HG03565 (cell line): ENCODE data around the gene CD83.

Source experiments
- ATAC-seq: cut with Tn5 transposase; IDR thresholded peaks from one replicate; pipeline ENCODE4 v1.9.1; 2021; ENCODE audit warnings: mild to moderate bottlenecking, moderate library complexity; ENCODE audit not compliant: unreplicated experiment

CD83 gene

DNA sequence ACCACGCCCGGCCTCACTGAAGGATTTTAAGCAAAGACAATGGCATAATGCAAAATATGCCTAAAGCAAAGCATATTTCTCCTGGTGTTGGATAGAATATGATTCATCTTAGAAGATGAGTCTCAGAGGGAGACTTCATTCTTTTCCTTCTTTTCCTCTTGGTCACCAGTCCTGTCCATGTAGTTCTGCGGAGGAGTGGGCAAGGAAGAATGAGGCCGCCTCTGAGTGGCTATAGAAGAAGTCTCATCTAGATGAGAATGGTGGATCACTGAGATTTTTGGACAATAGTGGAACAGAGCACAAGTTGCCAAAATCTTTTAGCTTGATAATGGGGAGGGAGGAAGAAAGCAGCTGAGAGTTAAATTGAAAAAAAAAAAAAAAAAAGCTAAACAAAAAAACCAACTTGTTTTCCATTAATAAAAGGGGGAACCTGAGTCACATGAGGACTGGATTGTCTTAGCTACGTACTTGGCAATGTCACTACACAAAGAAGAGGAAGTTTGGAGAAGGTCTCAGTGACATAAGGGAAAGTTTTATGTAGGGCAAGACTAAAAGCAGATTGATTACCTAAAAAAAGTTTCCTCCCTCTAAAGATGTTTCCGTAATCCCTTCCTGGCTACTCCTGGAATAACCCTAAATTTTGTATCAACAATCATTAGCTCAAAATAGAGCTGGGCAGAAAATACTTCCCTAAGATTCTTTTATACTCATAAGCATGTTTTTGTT, 6.0 kb downstream of the CD83 start:
- ATAC-seq = no peak

DNA sequence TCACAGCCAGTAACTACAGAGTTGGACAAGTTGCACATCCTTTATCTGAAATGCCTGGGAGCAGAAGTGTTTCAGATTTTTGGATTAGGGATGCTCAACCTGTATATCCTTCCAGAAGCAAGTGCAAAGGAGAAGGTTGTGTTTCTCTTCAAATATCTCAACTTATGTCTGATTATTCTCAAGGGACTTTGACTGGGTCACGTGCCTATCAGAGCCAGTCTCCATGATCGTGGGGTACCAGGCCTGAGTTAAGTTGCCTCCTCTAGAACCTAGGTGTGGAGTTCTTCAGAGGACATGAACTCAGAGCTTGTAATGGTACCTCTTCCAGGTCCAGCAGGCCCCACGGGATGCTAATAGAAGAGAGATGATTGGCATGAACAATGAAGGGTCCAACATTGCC, 7.8 kb downstream of the CD83 start:
- ATAC-seq = no peak

DNA sequence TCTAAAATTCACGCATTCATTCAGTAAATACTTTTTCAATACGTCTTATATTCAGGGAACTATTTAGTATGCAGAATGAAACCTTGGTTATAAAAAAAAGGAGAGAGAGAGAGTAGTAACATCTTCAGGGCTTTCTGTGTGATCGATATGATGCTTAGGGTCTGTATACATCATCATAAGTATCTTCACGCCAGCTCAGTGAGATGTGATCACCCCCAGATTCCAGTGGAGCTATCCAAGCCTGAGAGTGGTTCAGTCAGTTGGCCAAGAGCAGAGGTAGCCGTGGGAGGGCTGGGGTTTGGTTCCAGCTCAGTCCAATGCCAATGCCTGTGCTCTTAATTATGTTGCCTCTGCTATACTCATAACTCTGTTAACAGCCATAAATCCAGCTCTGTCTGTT, 8.6 kb downstream of the CD83 start:
- no peak for ATAC-seq

DNA sequence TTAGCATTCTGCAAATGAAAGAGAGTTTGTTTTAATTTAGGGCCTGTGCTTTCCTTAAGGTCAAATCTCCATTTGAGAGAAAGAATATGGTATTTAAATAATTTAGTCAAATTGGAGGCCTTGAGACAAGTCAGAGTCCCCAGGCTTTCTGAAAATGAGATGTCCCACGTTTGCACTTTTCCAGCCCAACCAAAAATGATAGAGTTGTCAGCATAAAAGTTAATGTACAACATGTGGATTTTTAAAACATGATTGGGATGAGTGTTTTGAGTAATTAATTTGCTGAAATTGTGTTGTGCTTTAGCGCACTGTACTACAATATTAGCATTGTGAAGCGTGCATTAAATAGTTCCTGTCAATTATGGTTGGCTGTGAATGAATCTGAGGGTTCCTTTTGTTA, 10.0 kb downstream of the CD83 start:
- ATAC-seq = no peak

DNA sequence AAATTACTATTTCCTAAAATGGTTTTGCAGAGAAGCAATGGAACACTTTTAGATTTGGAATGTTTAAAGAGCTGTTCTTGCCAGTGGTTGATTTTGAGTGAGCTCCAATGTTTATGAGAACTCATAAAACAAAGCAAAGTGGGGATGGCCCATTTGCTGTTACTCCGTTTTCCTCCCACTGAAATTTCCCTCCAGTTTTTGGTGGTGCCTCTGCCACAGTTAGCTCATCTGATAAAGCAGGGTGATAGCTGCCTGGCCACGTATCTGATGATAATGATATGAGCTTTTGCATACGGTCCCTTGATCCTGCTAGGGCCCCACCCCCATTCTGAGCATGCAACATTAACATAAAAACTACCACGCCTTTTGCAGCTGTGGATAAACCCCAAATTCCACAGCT, 10.4 kb downstream of the CD83 start:
- ATAC-seq = no peak

DNA sequence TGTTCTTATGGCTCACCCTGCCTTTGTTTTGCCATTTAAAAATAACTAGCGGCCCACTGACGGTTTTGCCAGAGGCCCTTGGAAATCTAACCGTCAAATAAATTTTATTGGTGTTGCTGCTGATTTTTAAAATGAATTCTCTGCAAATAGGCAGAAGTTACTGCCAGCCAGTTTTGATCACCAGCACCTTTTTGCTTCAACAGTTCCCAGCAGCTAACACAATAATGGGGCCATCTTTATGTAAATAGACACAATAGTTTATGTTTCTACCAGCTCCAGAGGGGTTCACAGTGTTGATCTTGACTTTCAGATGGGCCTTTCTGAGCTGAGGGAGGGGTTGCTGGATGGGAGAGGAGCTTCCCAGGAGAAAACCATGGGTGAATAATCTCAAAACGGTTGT, 11.2 kb downstream of the CD83 start:
- no peak for ATAC-seq

DNA sequence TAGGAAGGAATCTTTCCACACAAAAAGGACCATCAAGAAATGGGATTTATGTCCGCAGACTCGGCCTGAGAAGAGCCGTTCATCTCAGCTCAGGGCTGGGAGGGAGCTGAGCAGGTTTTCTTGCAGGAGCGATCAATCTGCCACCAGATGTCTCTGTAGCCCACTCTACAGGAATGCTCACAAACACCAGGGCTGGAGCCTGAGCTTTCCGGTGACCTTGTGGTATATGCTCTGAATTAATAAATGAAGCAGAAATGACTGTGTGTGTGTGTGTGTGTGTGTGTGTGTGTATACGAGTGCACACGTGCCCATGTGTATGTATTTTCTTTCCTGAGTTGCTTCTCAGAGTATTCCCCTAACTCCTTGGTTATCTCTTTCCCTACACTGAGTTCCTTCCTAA, 12.0 kb downstream of the CD83 start:
- peak; percentile 43 for ATAC-seq

DNA sequence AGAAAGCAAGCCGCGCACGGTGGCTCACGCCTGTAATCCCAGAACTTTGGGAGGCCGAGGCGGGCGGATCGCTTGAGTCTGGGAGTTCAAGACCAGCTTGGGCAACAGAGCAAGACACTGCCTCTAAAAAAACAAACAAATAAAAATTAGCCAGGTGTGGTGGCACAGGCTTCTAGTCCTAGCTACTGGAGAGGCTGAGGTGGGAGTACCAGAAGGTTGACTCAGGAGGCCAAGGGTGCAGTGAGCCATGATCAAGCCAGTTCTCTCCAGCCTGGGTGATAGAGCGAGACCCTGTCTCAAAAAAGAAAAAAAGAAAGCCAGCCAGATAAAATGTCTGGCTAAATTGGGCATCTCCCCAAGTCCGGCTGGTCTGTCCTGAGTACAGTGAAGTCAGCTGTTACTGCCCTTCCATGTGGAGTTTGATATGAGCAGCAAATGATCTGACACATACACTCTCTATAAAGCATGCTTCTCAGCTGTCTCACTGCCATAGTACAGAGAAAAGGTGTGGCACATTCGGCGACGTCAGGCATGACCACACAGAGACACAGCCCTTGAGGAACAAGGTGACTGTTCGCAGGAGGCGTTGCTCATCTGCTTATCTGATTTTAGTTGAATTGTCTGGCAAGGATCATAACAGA, 13.0 kb downstream of the CD83 start:
- ATAC-seq = no peak

DNA sequence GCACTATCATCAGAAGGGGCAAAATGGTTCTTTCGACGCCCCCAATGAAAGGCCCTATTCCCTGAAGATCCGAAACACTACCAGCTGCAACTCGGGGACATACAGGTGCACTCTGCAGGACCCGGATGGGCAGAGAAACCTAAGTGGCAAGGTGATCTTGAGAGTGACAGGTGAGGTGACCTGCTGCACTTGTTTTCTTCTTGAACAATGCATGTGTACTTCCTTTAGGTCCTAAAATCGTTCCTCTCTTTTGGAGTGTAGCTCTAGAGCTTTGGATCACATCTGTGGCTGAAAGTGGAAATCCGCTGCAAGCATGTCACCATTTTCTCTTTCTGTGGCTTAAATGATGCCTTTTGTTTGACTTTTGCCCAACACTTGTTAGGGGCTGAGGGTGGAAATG, 14.0 kb downstream of the CD83 start:
- no peak for ATAC-seq

DNA sequence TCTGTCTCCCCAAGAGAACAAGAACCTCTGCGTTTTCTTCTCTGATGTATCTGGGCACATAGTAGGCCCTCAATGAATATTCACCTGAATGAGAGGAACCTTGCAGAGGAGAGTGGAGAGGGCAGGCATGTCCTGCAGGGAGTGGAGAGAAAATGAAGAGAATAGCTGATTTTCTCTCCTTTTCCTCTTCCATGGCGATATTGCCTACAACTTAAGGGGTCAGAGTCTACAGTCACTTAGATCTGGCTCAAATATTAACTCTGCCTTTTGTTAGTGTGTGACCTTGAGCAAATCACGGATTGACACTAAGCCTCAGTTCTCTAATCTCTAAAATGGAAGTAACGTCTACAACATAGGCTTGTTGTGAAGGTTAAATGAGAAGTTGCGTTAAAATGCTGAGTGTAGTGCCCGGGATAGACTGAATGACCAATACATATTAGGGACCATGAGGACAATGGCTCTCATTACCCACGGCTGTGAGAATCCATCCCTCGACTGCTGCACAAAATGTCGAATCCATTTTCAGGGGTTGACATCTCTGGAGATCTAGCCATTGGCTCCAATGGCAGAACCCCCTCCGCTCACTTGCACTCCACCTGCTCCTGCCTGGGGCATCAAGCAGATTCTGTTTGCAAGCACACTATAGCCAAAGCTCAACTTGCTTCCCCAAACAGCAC, 14.8 kb downstream of the CD83 start:
- no peak for ATAC-seq

DNA sequence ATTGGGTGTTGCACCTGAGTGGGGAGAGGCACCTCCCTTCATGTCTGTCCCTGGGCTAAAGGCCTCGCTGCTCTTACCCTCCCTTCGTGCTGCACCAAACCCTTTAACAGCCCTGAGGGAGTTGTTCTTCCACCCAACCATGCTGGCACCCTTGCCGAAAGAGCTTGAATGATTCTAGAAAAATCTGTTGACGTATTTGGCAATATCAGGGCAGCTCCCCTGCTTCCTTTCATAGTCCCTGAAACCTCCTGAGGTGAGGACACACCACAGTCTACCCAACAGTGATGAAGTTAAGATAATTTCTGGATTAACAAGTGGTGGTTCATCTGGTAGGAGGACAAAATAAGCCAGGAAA, 15.3 kb downstream of the CD83 start:
- no peak for ATAC-seq

DNA sequence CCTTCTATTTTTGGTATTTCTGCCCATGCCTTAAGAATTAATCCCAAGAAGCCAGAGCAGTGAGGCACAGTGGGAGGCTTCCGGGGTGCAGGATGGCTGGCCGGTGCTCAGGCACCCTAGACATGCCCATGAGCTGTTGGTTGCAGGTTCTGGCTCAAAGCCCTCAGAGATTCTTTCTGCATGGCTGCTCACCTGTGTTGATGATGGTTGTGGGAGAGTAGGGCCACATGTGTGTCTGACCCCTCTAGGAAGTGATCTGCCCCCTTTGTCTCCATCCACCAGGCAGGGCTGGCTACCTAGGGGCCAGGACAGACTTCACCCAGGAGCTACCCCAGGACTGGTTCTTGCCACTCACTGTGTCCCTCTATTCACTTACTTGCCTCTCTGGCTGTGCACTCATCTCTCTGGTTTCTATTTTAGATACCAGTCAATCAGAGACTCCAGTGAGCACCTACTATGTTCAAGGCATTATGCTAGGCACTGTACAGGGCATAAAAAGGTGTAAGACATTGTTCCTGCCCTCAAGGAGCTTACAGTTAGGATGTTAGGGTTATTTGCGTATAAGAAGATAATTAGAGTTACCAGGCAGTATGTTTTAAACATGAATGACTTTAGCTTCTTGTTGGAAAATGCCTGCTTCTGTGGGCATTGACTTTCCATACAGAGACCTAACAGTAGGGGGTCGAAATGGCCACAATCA, 16.8 kb downstream of the CD83 start:
- no peak for ATAC-seq

DNA sequence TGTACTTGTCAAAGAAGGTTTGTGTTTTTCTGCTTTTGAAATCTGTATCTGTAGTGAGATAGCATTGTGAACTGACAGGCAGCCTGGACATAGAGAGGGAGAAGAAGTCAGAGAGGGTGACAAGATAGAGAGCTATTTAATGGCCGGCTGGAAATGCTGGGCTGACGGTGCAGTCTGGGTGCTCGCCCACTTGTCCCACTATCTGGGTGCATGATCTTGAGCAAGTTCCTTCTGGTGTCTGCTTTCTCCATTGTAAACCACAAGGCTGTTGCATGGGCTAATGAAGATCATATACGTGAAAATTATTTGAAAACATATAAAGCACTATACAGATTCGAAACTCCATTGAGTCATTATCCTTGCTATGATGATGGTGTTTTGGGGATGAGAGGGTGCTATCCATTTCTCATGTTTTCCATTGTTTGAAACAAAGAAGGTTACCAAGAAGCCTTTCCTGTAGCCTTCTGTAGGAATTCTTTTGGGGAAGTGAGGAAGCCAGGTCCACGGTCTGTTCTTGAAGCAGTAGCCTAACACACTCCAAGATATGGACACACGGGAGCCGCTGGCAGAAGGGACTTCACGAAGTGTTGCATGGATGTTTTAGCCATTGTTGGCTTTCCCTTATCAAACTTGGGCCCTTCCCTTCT, 18.4 kb downstream of the CD83 start:
- ATAC-seq = no peak

DNA sequence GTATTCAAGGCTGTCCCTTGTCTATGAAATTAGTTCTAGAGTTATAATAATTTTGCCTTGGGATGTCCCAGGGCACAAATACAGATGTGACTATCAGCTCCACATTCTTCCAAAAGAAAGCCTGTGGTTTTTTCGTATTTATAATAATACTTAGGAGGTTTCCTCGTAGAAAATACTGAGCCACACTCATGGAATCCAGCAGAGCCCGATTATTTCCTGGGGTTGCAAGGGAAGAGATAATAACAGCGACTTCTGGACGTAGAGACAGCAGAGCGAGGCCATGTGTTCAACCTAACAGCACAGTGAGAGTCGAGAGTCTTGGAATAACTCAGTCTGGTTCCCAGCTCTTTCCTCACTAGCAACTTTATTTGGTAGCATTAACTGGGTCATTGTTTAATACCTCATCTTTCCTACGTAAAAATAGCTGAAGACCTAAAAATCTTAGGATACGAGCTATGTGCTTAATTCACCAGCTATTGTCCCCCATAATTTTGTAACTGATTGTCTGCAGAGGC, 21.2 kb downstream of the CD83 start:
- ATAC-seq = no peak

DNA sequence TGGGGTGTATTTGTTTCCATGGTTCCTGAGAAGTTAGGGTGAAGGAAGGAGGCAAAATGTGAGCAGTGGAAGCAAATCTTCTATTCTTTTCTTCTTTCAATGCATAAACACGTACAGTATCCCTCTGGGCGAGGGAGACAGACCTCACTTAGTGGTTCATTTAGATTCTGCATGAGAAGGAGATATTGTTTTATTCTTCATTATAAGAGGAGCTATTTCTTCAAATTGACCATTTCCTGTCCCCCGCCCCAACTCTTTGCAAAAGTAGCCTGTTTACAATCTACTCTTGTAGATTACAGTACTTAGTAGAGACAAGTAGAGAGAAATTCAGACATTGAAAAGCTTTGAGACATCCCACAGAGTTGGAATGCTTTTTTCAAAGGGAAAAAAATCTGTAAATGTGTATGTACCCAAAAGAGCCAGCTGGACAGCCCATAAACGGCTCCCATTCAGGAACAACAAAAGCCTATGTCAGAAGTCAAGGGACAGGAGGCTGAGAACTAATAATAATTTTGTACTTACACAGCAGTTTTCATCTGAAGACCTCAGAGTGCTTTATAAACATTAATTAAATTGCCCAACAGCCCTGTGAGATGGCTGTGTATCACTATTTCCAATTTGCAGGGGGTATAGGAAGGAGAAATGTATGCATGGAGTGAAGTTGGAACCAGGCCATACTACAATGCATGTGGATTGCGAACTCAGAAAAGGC, 23.9 kb downstream of the CD83 start:
- ATAC-seq = no peak

DNA sequence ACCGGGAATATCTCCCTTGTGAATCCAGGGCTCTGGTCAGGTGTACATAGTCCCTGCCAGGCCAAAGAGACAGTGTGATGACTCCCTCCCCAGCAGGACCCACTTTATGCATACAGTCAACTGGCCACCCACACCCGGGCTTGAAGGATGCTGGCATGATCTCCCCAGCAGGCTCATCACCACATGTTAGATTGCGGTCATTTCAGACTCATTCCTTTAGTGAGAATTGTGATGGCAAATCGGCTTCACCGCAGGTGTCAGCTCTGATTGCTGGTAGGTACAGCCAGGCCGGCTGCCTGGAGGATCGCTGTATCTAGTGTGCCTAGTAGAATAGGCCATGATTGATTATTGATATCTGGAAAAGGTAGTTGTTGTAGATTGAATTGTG, 24.5 kb downstream of the CD83 start:
- no peak for ATAC-seq

DNA sequence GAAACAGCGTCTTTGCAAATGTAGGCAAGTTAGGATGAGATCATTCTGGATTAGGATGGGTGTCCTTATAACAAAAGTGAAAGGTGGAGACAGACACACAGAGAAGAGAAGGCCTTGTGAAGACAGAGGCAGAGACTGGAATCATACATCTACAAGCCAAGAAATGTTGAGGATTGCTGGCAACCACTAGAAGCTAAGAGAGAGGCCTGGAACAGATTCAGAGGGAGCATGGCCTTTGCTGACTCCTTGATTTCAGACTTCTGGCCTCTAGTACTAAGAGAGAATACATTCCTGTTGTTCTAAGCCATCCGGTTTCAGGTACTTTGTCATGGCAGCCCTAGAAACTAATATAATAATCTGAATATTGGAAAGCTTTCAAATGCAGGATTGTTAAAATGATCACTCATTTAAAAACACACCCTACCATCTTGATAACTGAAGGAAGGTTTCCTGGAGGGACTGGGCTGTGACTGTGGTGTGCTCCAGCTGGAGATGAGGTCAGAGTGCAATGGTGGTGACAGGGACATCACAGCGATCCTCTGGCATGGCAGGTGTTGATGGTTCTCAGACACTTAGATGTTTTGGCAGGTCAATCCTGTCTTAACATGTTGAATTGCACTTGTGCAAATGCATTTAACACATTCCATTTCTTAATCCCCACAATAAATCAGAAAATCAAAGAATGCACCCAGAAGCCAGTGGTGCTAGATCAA, 25.1 kb downstream of the CD83 start:
- ATAC-seq = no peak

DNA sequence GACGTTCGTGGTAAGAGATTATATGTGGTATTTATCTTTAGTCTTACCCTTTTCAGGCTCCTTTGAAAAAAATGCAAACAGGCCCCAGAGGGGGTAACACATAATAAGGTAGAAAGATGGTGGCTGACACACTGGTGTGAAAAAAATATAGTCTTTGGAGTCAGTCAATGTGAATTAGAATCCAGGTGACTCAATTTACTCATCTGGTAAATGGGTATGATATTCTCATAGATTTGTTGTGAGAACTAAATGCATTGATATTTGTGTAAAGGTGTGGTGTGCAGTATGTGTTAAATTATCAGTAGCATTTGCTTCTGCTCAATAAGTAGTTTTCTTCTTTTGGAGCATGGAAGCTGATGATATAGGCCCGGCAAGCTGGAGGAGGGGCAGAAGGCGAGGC, 25.7 kb downstream of the CD83 start:
- no peak for ATAC-seq

DNA sequence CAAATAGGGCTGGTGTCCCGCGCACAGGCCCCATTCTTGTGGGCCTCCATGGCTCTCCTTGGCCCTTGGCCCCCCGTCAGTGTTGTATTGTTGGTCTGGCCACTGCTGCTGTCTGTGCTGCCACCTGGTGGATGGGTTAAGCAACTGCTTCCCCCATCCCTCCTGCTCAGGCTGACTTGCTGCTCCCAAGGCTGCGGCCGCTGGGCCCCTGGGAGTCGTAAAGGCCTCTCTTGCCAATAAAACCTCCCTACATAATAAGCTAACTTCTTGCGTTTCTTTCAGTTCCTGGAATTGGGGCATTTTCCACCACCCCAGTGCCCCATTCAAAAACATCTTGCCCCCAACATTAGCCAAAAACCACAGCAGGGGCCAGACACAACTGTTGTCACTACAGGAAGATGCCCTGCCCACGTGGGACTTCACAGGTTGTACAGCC, 27.1 kb downstream of the CD83 start:
- no peak for ATAC-seq
